Caco-2 (cell line): ENCODE measurements around the gene SERGEF. TPM values are rescaled to one million over a fixed set of nuclear protein-coding genes. Genes with fewer than 3 reads are reported as not detected.

Source experiments
- BruUV-seq: library from RNA; stranded (reverse); fragments of 400-500 nt; replicated peaks from 2 replicates; lab custom pipeline; 2021; lab: Mats Ljungman, UMichigan
- CTCF ChIA-PET: fragments of 300-600 bp; sonication (Branson Sonifier 250); formaldehyde crosslinking; loops from one replicate; lab custom pipeline; 2022; ENCODE audit warnings: antibody characterized with exemption; lab: Charles Lee
- POLR2A ChIA-PET: fragments of 300-600 bp; sonication (Branson Sonifier 250); formaldehyde crosslinking; loops from one replicate; lab custom pipeline; 2022; ENCODE audit warnings: antibody characterized with exemption; lab: Charles Lee
- DNase-seq, 2 experiments: peaks; one replicate each; pipeline versions ENCODE4 v3.0.0 to v3.0.0-alpha.2; 2020 to 2022
- H3K27me3 ChIP-seq: replicated peaks from 2 replicates; pipeline ENCODE4 v1.6.0; 2011; ENCODE audit warnings: low read length; ENCODE audit not compliant: control insufficient read depth, insufficient read depth
- H3K36me3 ChIP-seq: 2 replicates; pipeline ENCODE4 v1.5.1; 2011; ENCODE audit warnings: low read length; ENCODE audit not compliant: control insufficient read depth, insufficient read depth
- H3K4me1 ChIP-seq: fragments of 250-450 bp; sonication (Bioruptor Pico); 2 replicates; pipeline ENCODE4 v1.5.1; 2020; ENCODE audit warnings: mild to moderate bottlenecking
- H3K4me3 ChIP-seq: 2 replicates; pipeline ENCODE4 v1.5.1; 2011; ENCODE audit warnings: low read depth, mild to moderate bottlenecking, control low read depth, low read length
- H3K9me3 ChIP-seq: fragments of 250-450 bp; sonication (Bioruptor Pico); 2 replicates; pipeline ENCODE4 v1.5.1; 2020; ENCODE audit warnings: mild to moderate bottlenecking, moderate library complexity
- H3K27ac Mint-ChIP-seq: one replicate; pipeline ENCODE4 v1.8.0; 2022; ENCODE audit warnings: mixed read lengths; ENCODE audit not compliant: unreplicated experiment
- H3K27me3 Mint-ChIP-seq: one replicate; pipeline ENCODE4 v1.8.0; 2022; ENCODE audit warnings: mixed read lengths; ENCODE audit not compliant: insufficient read depth, unreplicated experiment
- H3K36me3 Mint-ChIP-seq: one replicate; pipeline ENCODE4 v1.8.0; 2022; ENCODE audit warnings: mild to moderate bottlenecking, mixed read lengths; ENCODE audit not compliant: insufficient read depth, unreplicated experiment
- H3K4me1 Mint-ChIP-seq: one replicate; pipeline ENCODE4 v1.8.0; 2022; ENCODE audit warnings: low read depth, mixed read lengths; ENCODE audit not compliant: unreplicated experiment
- H3K4me3 Mint-ChIP-seq: one replicate; pipeline ENCODE4 v1.8.0; 2022; ENCODE audit warnings: mild to moderate bottlenecking, moderate library complexity, mixed read lengths; ENCODE audit not compliant: unreplicated experiment
- H3K9me3 Mint-ChIP-seq: one replicate; pipeline ENCODE4 v1.8.0; 2022; ENCODE audit warnings: mixed read lengths; ENCODE audit not compliant: unreplicated experiment
- intact Hi-C: fragments of 100-400 bp; cut with micrococcal nuclease; formaldehyde crosslinking; loops from one replicate; pipeline ENCODE4 v1.10.0; 2022; ENCODE audit not compliant: unreplicated experiment
- total RNA-seq: library from RNA; stranded (reverse); gene quantifications from 2 replicates; pipeline ENCODE4 v1.2.3, GENCODE V29; 2022
- TF ChIP-seq, protein P1 (sequence below), 2 experiments: fragments of 200-600 bp in 1 of 2; IDR thresholded peaks; 1 replicate in 1 of 2; 2 replicates in 1 of 2; pipeline versions ENCODE4 v1.5.1 to v1.8.0; 2011 to 2022; ENCODE audit warnings: antibody characterized with exemption in 1 of 2, control low read depth in 1 of 2, inconsistent platforms in 1 of 2, low read depth in 1 of 2, low read length in 1 of 2, mild to moderate bottlenecking in 1 of 2, moderate library complexity in 1 of 2; ENCODE audit not compliant: insufficient read depth in 1 of 2, severe bottlenecking in 1 of 2, unreplicated experiment in 1 of 2

The SERGEF gene
- total RNA-seq, 1 experiment from 2014 or later = 17.5 TPM

- intact Hi-C loops = no loop called here
- ChIA-PET POLR2A (no interaction called here), CTCF (no interaction called here)
- Mint-ChIP-seq H3K27ac (no peak overlapping the region), H3K27me3 (peaks cover 12% of the 10 kb centered on the region), H3K4me1 (no peaks in the 10 kb centered on the region), H3K36me3 (no peaks in the 10 kb centered on the region), H3K4me3 (no peak overlapping the region), H3K9me3 (no peaks in the 10 kb centered on the region)
- no peak for DNase-seq
- Histone ChIP-seq H3K27me3 (peaks cover 2% of the 10 kb centered on the region), H3K36me3 (no peaks in the 10 kb centered on the region), H3K9me3 (no peaks in the 10 kb centered on the region), H3K4me3 (no peak overlapping the region), H3K4me1 (no peaks in the 10 kb centered on the region)
- BruUV-seq = no TSS peak
- TF ChIP-seq, protein P1, sequence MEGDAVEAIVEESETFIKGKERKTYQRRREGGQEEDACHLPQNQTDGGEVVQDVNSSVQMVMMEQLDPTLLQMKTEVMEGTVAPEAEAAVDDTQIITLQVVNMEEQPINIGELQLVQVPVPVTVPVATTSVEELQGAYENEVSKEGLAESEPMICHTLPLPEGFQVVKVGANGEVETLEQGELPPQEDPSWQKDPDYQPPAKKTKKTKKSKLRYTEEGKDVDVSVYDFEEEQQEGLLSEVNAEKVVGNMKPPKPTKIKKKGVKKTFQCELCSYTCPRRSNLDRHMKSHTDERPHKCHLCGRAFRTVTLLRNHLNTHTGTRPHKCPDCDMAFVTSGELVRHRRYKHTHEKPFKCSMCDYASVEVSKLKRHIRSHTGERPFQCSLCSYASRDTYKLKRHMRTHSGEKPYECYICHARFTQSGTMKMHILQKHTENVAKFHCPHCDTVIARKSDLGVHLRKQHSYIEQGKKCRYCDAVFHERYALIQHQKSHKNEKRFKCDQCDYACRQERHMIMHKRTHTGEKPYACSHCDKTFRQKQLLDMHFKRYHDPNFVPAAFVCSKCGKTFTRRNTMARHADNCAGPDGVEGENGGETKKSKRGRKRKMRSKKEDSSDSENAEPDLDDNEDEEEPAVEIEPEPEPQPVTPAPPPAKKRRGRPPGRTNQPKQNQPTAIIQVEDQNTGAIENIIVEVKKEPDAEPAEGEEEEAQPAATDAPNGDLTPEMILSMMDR (IDR thresholded peaks at IDR 0.05; ENCODE audit: insufficient read depth in 1 of 2, low read depth in 1 of 2, low read length in 1 of 2, severe bottlenecking in 1 of 2, unreplicated experiment in 1 of 2) = no peak
Observed at GRCh38 chr11:17782145-17782544, 230.7 kb downstream of the SERGEF start.

- TF ChIP-seq, protein P1 (IDR thresholded peaks at IDR 0.05; ENCODE audit: insufficient read depth in 1 of 2, low read depth in 1 of 2, low read length in 1 of 2, severe bottlenecking in 1 of 2, unreplicated experiment in 1 of 2) = no peak
- H3K9me3 ChIP-seq = no peaks in the 10 kb centered on the region
Observed at GRCh38 chr11:17781626-17782025, 231.2 kb downstream of the SERGEF start.

GRCh38 chr11:17781221-17781620 lies 231.6 kb downstream of the SERGEF start:
- POLR2A ChIA-PET = no interaction called here

More at GRCh38 chr11:17781626-17782025, 231.2 kb downstream of the SERGEF start:
- H3K36me3 ChIP-seq = no peaks in the 10 kb centered on the region
- no TSS peak for BruUV-seq
- Mint-ChIP-seq H3K27ac (no peak overlapping the region), H3K9me3 (no peaks in the 10 kb centered on the region), H3K36me3 (no peaks in the 10 kb centered on the region), H3K27me3 (peaks cover 12% of the 10 kb centered on the region), H3K4me1 (no peaks in the 10 kb centered on the region), H3K4me3 (no peak overlapping the region)
- CTCF ChIA-PET = no interaction called here
- POLR2A ChIA-PET = no interaction called here
- intact Hi-C loops = no loop called here
- H3K27me3 ChIP-seq = peaks cover 2% of the 10 kb centered on the region
- H3K4me1 ChIP-seq = no peaks in the 10 kb centered on the region
- DNase-seq = no peak
- H3K4me3 ChIP-seq = no peak overlapping the region

More at GRCh38 chr11:17781221-17781620, 231.6 kb downstream of the SERGEF start:
- no peaks in the 10 kb centered on the region for H3K4me1 Mint-ChIP-seq
- Histone ChIP-seq H3K27me3 (peaks cover 2% of the 10 kb centered on the region), H3K9me3 (no peaks in the 10 kb centered on the region), H3K36me3 (no peaks in the 10 kb centered on the region), H3K4me3 (no peak overlapping the region), H3K4me1 (no peaks in the 10 kb centered on the region)
- DNase-seq = no peak
- H3K9me3 Mint-ChIP-seq = no peaks in the 10 kb centered on the region
- intact Hi-C loops = no loop called here
- H3K27me3 Mint-ChIP-seq = peaks cover 12% of the 10 kb centered on the region
- no peaks in the 10 kb centered on the region for H3K36me3 Mint-ChIP-seq
- no TSS peak for BruUV-seq
- H3K4me3 Mint-ChIP-seq = no peak overlapping the region
- no peak overlapping the region for H3K27ac Mint-ChIP-seq
- TF ChIP-seq, protein P1 (IDR thresholded peaks at IDR 0.05; ENCODE audit: insufficient read depth in 1 of 2, low read depth in 1 of 2, low read length in 1 of 2, severe bottlenecking in 1 of 2, unreplicated experiment in 1 of 2) = no peak
- CTCF ChIA-PET = no interaction called here
